Suprapubic skin (tissue), 4 donors: ENCODE measurements around the gene CTAGE6.
"Not testable (repeated sequence)": the region's sequence is repeated elsewhere in the genome, so short reads cannot be mapped to it uniquely, and the experiment has no call there.

Experiments used
- EP300 ChIP-seq: sonication (generic); formaldehyde crosslinking; IDR thresholded peaks from one replicate; pipeline ENCODE4 v1.6.1; 2017; ENCODE audit warnings: antibody characterized with exemption
- POLR2A ChIP-seq, 2 donors: fragments of 450-650 bp; IDR thresholded peaks; one replicate each; pipeline ENCODE4 v1.6.1; 2017; ENCODE audit warnings: antibody characterized with exemption in 2 of 2, mild to moderate bottlenecking in 2 of 2, moderate library complexity in 2 of 2
- POLR2AphosphoS5 ChIP-seq, 3 donors: sonication (generic); formaldehyde crosslinking; IDR thresholded peaks; one replicate each; pipeline ENCODE4 v1.6.1; 2017; ENCODE audit warnings: antibody characterized with exemption in 3 of 3
- TF ChIP-seq, protein P1 (sequence below), 2 donors: fragments of 200-600 bp in 1 of 2; fragments of 450-650 bp in 1 of 2; sonication (generic) in 1 of 2; IDR thresholded peaks; one replicate each; pipeline ENCODE4 v1.5.1; 2016 to 2019; ENCODE audit warnings: antibody characterized with exemption in 2 of 2, mild to moderate bottlenecking in 1 of 2, moderate library complexity in 1 of 2

DNA sequence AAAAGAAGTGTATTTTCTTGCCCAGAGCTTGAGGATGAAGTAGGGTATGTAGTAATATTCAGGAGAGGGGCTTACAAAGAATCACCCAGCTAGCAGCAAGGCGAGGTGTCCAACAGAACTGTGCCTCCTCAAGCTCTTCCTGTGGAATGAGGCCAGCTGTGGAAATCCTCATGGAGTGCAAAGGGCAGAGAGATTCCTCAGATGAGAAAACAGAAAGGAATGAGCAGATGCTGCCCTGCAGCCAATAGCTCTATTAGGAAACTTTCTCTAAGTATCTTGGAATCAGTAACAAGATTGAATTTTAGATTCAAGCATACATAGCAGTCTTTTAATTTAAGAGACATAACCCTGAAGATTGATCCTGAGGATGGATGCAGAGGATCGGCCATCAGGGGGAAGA, 38.2 kb upstream of the CTAGE6 start:
- TF ChIP-seq, protein P1, sequence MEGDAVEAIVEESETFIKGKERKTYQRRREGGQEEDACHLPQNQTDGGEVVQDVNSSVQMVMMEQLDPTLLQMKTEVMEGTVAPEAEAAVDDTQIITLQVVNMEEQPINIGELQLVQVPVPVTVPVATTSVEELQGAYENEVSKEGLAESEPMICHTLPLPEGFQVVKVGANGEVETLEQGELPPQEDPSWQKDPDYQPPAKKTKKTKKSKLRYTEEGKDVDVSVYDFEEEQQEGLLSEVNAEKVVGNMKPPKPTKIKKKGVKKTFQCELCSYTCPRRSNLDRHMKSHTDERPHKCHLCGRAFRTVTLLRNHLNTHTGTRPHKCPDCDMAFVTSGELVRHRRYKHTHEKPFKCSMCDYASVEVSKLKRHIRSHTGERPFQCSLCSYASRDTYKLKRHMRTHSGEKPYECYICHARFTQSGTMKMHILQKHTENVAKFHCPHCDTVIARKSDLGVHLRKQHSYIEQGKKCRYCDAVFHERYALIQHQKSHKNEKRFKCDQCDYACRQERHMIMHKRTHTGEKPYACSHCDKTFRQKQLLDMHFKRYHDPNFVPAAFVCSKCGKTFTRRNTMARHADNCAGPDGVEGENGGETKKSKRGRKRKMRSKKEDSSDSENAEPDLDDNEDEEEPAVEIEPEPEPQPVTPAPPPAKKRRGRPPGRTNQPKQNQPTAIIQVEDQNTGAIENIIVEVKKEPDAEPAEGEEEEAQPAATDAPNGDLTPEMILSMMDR (IDR thresholded peaks at IDR 0.05): not testable (repeated sequence)
- TF ChIP-seq POLR2A (IDR thresholded peaks at IDR 0.05); POLR2AphosphoS5 (IDR thresholded peaks at IDR 0.05); EP300: not testable (repeated sequence)
